GM21390 (cell line): ENCODE data around the gene RASSF5.

ENCODE experiments used
- ATAC-seq: cut with Tn5 transposase; IDR thresholded peaks from one replicate; pipeline ENCODE4 v1.9.1; 2021; ENCODE audit not compliant: unreplicated experiment

RASSF5 gene

DNA sequence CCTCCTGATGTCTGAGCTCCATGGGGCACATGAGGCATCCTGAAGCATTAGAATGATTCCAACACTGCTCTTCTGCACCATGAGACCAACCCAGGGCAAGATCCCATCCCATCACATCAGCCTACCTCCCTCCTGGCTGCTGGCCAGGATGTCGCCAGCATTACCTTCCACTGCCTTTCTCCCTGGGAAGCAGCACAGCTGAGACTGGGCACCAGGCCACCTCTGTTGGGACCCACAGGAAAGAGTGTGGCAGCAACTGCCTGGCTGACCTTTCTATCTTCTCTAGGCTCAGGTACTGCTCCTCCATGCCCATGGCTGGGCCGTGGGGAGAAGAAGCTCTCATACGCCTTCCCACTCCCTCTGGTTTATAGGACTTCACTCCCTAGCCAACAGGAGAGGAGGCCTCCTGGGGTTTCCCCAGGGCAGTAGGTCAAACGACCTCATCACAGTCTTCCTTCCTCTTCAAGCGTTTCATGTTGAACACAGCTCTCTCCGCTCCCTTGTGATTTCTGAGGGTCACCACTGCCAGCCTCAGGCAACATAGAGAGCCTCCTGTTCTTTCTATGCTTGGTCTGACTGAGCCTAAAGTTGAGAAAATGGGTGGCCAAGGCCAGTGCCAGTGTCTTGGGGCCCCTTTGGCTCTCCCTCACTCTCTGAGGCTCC is 11.1 kb upstream of the RASSF5 start:
- peak; percentile 59 for ATAC-seq

- ATAC-seq, result no peak
Observed at GRCh38 chr1:206497363-206497762, 10.0 kb upstream of the RASSF5 start.

DNA sequence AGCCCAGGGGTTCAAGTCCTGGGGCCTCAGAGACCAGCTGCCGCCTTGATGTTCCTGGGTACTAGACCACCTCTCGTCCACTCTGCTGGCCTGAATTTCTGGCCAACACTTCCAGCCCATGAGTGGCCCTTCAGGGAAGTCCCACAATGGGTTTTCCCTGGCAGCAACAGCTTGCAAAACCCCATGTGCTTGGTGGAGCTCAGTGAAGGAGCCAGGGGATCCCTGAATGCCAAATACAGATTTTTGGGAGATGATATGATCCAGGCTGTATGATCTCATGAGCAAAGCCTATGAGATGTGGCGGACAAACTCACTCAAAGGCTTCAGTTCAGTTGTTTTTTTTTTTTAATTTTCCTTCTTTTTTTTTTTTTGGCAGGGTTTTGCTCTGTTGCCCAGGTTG is 9.6 kb upstream of the RASSF5 start:
- ATAC-seq, result no peak

GRCh38 chr1:206498685-206499084 is 8.6 kb upstream of the RASSF5 start:
- ATAC-seq, result no peak

DNA sequence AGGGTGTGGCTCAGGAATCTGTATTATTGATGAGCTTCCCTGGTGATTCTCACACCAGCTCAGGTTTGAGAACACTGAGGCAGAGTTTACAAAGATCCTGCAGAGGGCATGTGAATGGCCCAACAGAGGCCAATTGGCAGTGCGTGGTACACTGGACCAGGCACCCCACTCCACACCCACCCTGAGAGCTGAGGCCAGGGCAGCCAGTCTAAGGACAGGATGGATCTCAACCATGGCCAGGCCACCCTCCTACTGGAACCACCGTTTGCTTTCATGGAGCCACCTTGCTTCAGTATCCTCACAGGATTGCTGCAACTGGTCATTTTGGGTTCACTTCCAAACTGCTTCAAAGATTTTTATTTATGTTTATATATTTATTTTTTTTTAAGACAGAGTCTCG is 7.3 kb upstream of the RASSF5 start:
- no peak for ATAC-seq

GRCh38 chr1:206501881-206502280 is 5.5 kb upstream of the RASSF5 start:
- no peak for ATAC-seq

GRCh38 chr1:206502403-206502802 is 4.9 kb upstream of the RASSF5 start:
- no peak for ATAC-seq

DNA sequence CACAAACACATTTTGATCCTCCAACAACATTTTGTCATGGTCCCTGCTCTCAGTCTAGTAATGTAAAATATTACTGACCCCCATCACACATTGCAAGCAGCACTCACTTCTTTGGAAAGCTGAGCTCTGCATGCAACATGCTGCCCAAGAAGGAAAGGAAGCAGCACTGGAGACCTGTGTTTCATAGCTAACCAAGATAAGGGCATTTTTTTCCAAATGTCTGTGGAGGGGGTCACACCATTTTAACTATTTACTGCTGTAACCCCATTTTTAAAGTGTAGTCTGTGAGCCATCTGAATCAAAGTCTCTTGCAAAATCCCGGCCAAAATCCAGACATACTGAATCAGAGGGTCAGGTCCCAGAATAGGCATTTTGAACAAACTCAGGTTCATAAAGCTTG is 4.5 kb upstream of the RASSF5 start:
- ATAC-seq, result no peak

DNA sequence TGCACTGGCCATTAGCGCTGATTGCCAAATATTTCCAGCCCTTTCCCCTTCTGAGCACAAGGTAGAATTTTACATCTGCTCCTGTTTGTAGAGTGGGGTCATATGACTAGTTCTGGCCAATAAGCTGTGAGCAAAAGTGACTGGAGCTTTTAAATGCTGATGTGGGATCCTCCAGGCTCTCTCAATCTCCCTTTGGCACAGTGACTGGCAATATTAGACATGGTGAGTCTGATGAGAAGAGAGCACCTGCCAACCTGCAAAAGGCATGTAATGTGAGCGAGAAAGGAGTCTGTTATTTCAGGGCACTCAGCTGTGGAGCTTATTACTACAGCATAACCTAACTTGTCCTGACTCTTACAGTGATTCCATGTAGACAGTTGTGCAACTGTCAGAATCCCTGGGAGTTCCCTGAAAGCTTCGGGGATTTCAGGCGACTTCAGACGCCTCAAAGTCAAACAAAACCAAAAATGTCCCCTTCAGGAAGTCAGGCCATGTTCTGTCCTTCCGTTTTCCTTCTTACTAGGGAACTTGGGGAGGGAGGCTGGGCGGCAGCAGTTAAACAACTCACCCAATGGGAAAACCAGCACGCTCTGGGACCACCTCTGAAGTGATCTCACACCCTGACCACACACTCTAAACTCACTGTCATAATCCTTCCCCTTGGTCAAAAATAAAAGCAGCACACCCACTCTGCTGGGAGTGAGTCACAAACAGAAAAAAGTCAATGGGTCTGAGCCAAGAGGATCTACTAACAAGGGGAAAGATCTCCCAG is 3.6 kb upstream of the RASSF5 start:
- ATAC-seq, result peak; percentile 64

- ATAC-seq, result no peak
Observed at GRCh38 chr1:206504363-206504713, 3.0 kb upstream of the RASSF5 start.

GRCh38 chr1:206505702-206506355 is 1.5 kb upstream of the RASSF5 start:
- no peak for ATAC-seq

GRCh38 chr1:206506405-206507283 is 687 bp upstream of the RASSF5 start:
- ATAC-seq, result peak; percentile 8

GRCh38 chr1:206508130-206508889 is 979 bp downstream of the RASSF5 start:
- no peak for ATAC-seq

DNA sequence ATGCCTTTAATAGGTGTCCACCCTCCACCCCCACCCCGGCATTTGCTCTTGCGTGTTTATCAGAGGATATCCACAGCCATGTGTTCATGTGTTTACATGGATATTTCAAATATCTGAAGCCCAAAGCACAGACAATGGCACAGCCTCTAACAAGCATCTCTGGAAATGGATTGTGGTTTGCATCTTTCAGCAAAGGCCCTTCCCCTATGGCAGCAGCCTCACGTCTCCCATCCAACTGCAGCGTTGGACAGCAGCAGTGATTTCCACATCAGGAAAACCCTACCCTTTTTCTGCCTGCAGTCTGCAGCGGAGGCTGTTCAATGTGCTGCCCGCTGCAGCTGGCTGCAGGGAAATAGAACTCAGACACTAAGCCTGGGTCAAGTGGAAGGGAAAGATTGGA is 1.6 kb downstream of the RASSF5 start:
- no peak for ATAC-seq

DNA sequence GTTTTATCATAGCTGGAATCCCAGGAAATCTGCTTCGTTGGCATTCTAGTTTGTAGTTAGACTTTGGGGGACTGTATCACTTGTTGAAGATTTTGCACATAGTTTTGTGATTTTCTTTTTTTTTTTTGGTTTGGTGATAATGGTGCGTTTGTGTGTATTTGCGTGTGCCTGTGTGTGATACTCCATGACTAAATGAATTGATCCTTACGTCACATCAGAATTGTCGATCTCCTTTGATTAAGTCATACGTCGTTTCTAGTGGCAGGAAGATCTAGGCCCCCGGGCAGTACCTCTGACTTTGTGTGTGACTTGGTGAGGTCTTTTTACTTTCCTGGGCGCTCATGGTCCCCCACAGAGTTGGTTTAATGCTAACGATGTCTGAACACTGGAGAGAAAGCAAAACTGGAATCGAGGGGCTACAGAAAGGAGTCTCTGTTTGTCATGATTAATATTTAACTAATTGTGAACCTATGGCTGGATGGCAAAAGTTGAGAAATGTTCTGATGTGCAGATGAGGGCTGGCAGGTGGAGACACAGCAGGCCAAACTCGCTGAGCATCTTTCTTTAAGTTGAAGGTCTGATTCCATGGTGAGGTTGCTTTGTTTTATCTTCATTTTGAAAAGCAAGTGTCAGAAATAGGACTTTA is 2.4 kb downstream of the RASSF5 start:
- no peak for ATAC-seq

- no peak for ATAC-seq
Observed at GRCh38 chr1:206510371-206510770, 3.0 kb downstream of the RASSF5 start.

- no peak for ATAC-seq
Observed at GRCh38 chr1:206511362-206512057, 4.2 kb downstream of the RASSF5 start.

- no peak for ATAC-seq
Observed at GRCh38 chr1:206512058-206512850, 4.9 kb downstream of the RASSF5 start.

DNA sequence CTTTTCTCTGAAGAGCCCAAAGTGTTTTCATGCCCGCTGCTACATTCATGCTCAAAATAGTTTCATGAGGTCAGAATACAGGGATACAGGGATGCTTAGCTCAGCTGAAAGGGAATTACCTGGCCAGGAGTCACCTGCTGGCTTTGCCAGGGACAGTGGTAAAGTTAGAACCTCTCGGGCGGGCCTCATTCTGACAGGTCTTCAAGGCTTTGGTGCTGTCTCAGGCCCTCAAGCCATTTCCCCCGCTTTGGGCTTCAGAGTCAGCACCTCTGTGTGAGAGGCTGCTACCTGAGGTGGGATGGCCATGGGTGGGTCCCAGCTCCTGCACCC is 5.5 kb downstream of the RASSF5 start:
- ATAC-seq, result no peak
